Activated naive CD8-positive, alpha-beta T cell treated with anti-CD3 and anti-CD28 coated beads, Interleukin-2, amount 10 ng/mL, durations not matched to agents 7 days and 5 days (primary cell): Measurements from ENCODE around the gene WFDC11. TPM values are rescaled to one million over a fixed set of nuclear protein-coding genes. Genes with fewer than 3 reads are reported as not detected.
"Not testable (repeated sequence)": the region's sequence is repeated elsewhere in the genome, so short reads cannot be mapped to it uniquely, and the experiment has no call there.

Experiments used
- ATAC-seq: fragments of 150-1000 bp; cut with Tn5 transposase; one replicate; pipeline ENCODE4 v1.10.0; 2021; ENCODE audit warnings: low read depth, moderate library complexity
- POLR2A ChIA-PET: fragments of 350-600 bp; sonication (Branson Sonifier 250); formaldehyde crosslinking; loops from one replicate; lab custom pipeline; 2021; ENCODE audit warnings: antibody characterized with exemption; lab: Charles Lee
- DNase-seq: peaks from one replicate; pipeline ENCODE4 v3.0.0; 2021
- H3K27ac Mint-ChIP-seq: one replicate; pipeline ENCODE4 v1.8.0; 2022; ENCODE audit warnings: mild to moderate bottlenecking, mixed read lengths
- H3K27me3 Mint-ChIP-seq: one replicate; pipeline ENCODE4 v1.8.0; 2022; ENCODE audit warnings: mild to moderate bottlenecking, moderate library complexity, mixed read lengths
- H3K36me3 Mint-ChIP-seq: one replicate; pipeline ENCODE4 v1.8.0; 2021; ENCODE audit warnings: mild to moderate bottlenecking, mixed read lengths
- H3K4me1 Mint-ChIP-seq: one replicate; pipeline ENCODE4 v1.8.0; 2021; ENCODE audit warnings: mixed read lengths
- H3K4me3 Mint-ChIP-seq: one replicate; pipeline ENCODE4 v1.8.0; 2022; ENCODE audit warnings: mild to moderate bottlenecking, moderate library complexity, mixed read lengths
- H3K9me3 Mint-ChIP-seq: one replicate; pipeline ENCODE4 v1.8.0; 2021; ENCODE audit warnings: mixed read lengths
- total RNA-seq, 2 experiments: library from RNA; stranded (reverse); gene quantifications; one replicate each; pipeline ENCODE4 v1.2.3, GENCODE V29; 2021

WFDC11 gene
- total RNA-seq, 2 experiments from 2014 or later = not detected

DNA sequence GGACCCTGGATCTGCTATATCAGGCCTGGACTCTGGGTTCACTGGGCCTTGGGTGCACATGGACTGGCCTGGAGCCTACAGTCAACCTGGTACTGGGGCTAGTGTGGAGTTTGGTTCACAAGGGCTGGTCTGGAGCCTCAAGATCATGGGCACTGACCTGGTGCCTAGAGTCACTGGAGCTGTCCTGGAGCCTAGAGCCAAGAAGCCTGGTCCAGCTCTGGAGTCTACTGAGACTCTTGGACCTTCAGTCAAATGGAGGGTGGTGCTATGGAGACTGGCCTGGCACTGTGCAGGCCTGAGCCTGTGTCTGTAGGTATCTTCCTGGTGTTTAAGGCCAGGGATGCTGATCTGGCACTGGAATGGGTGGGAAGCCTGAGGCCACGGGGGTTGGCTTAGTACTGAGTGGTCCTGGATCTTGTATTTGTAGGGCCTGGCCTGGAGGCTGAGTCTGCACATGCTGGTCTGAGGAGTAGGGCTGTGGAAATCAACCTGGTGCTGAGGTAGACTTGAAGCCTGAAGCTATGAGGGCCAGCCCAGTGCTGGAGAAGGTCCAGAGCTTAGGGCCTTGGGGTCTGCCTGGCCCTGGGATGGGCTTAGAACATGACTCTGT lies 22.5 kb downstream of the WFDC11 start:
- H3K4me1 Mint-ChIP-seq = no peaks in the 10 kb centered on the region
- no peaks in the 10 kb centered on the region for H3K36me3 Mint-ChIP-seq
- no peak overlapping the region for H3K27ac Mint-ChIP-seq
- DNase-seq (no peak), ATAC-seq (no peak)
- POLR2A ChIA-PET = no interaction called here
- H3K27me3 Mint-ChIP-seq = peaks cover 10% of the 10 kb centered on the region
- H3K4me3 Mint-ChIP-seq = no peak overlapping the region
- no peaks in the 10 kb centered on the region for H3K9me3 Mint-ChIP-seq

DNA sequence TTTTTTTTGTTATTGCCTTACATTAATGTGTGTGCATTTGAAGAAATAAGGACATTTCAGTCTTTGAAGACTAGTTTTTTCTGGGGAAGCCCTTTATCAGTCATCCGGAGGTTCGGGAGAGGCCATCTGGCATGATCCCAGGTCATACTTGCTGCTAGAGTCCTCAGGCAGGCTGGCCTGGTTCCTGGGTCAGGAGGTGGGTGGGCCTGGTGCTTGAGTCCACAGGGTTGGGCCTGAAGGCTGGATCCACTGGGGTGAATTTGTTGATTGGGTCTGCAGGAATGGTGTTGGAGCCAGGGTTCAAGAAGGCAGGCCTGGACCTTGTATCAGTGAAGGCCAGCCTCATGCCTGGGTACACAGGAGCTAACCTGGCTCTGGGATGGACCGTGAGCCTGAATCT lies 23.2 kb downstream of the WFDC11 start:
- H3K4me1 Mint-ChIP-seq = no peaks in the 10 kb centered on the region
- no peak overlapping the region for H3K27ac Mint-ChIP-seq
- POLR2A ChIA-PET = no interaction called here
- ATAC-seq (no peak), DNase-seq (no peak)
- no peaks in the 10 kb centered on the region for H3K9me3 Mint-ChIP-seq
- no peaks in the 10 kb centered on the region for H3K36me3 Mint-ChIP-seq
- H3K4me3 Mint-ChIP-seq = no peak overlapping the region
- H3K27me3 Mint-ChIP-seq = peaks cover 11% of the 10 kb centered on the region

DNA sequence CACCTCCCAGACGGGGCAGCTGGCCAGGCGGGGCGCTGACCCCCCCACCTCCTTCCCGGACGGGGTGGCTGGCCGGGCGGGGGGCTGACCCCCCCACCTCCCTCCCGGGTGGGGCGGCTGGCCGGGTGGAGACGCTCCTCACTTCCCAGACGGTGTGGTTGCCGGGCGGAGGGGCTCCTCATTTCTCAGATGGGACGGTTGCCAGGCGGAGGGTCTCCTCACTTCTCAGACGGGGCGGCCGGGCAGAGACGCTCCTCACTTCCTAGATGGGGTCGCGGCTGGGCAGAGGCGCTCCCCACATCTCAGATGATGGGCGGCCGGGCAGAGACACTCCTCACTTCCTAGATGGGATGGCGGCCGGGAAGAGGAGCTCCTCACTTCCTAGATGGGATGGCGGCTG lies 24.2 kb downstream of the WFDC11 start:
- H3K4me3 Mint-ChIP-seq, ATAC-seq, H3K4me1 Mint-ChIP-seq, H3K27ac Mint-ChIP-seq, H3K27me3 Mint-ChIP-seq, POLR2A ChIA-PET, DNase-seq, H3K9me3 Mint-ChIP-seq, H3K36me3 Mint-ChIP-seq: not testable (repeated sequence)

DNA sequence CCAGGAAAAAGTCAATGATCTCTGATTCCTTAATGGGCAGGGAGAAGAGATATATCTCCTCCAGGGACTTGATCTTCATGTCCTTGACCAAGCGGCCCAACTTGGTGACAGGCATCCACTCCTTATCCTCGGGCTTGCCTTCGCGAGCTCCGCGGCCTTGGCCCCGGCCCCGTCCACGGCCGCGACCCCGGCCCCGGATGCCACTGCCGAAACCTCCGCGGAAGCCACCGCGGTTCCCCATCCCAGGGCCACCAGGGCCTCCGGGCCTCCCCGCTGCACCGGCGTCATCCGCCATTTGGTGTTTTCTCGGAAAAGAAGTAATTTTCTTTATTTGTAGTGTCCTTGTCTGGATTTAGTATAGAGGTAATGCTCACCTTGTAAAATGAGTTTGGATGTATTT lies 29.0 kb downstream of the WFDC11 start:
- POLR2A ChIA-PET, H3K36me3 Mint-ChIP-seq, H3K9me3 Mint-ChIP-seq, ATAC-seq, DNase-seq, H3K4me3 Mint-ChIP-seq, H3K27ac Mint-ChIP-seq, H3K4me1 Mint-ChIP-seq: not testable (repeated sequence)
- H3K27me3 Mint-ChIP-seq = peaks cover 12% of the 10 kb centered on the region

DNA sequence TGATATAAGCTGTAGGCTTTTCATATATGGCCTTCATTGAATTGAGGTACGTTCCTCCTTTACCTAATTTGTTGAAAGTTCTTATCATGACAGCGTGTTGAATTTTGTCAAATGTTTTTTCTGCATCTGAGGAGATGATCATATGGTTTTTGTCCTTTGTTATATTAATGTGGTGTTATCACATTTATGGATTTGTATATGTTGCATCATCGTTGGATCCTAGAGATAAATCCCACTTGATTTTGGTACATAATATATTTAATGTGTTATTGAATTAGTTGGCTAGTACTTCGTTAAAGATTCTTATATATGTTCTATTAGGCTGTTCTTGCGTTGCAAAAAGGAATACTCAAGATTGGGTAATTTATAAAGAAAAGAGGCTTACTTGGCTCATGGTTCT lies 30.4 kb downstream of the WFDC11 start:
- no peak for DNase-seq
- no peak for ATAC-seq
- Mint-ChIP-seq H3K9me3 (peaks cover 1% of the 10 kb centered on the region), H3K4me3 (no peak overlapping the region), H3K27me3 (peaks cover 13% of the 10 kb centered on the region), H3K27ac (no peak overlapping the region), H3K36me3 (no peaks in the 10 kb centered on the region), H3K4me1 (no peaks in the 10 kb centered on the region)
- POLR2A ChIA-PET = no interaction called here

DNA sequence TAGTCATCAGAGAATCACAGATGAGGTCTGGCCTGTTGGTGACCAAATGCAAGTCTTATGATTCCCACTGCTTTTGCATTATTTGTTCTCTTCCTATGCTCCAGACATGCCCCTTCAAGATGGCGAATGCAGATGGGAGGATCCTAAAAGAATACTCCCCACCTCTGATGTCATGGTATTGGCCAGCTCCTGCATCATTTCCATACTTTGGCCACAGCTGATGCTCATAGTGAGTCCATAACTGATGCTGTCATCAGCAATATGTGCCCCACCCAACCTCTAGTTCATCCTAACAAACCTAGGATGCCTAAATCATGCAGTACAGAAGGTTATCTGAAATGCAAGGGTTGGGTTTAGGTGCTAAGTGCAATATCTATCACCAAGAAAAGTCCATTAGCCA lies 33.5 kb downstream of the WFDC11 start:
- POLR2A ChIA-PET = no interaction called here
- no peaks in the 10 kb centered on the region for H3K36me3 Mint-ChIP-seq
- H3K9me3 Mint-ChIP-seq = peaks cover 4% of the 10 kb centered on the region
- no peak overlapping the region for H3K4me3 Mint-ChIP-seq
- H3K27ac Mint-ChIP-seq = no peak overlapping the region
- H3K27me3 Mint-ChIP-seq = peaks cover 9% of the 10 kb centered on the region
- no peak for DNase-seq
- no peaks in the 10 kb centered on the region for H3K4me1 Mint-ChIP-seq
- ATAC-seq = no peak

DNA sequence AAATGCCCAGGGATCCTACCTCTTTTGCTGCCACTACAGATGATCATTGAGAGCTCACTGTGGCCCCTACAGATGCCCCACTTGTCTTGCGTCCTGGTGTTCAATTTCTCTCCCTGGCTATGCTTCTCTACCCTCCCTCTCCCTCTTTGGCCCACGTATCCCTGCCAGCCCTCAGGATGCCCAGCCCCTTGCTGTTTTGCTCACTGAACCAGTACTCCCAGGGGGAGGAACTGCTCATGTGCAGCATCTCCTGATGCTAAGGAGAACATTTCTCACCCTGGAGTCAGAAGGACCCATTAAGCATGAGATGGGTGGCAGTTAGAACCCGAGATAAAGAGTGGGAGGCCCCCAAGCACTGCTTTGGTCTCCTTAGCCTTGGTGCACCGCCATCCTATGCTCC lies 38.9 kb downstream of the WFDC11 start, which contains the start of gene WFDC9:
Gene WFDC9 (minus strand): TSS at position 101 of the 400 bp plus-strand sequence. CDS start 21,103 bp downstream, outside the sequence.
- Mint-ChIP-seq H3K4me1 (peaks cover 1% of the 10 kb centered on the region), H3K36me3 (no peaks in the 10 kb centered on the region), H3K4me3 (no peak within 1 kb of the TSS), H3K9me3 (peaks cover 2% of the 10 kb centered on the region), H3K27me3 (peaks cover 13% of the 10 kb centered on the region), H3K27ac (no peak within 1 kb of the TSS)
- POLR2A ChIA-PET = no interaction called here
- ATAC-seq (no peak), DNase-seq (no peak)

DNA sequence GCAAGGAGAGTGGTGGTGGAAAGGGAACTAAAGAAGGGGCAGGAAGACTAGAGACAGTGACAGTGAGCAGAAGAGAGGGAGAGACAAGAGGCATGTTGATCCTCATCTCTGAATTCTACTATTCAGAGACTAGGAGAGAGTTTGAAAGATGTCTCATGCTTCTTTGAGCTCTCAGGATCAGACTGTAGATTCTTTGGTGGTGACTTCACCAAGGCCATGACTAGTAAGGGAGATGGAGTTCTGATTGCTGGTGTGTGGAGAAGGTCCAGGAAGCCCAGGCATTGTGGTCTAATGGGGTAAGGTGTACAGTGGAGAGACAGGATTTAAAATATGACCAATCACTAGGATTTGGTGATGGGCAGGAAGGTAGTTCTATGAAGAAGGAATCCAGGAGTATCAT lies 39.7 kb downstream of the WFDC11 start:
- POLR2A ChIA-PET = no interaction called here
- H3K4me1 Mint-ChIP-seq = peaks cover 1% of the 10 kb centered on the region
- peaks cover 11% of the 10 kb centered on the region for H3K27me3 Mint-ChIP-seq
- no peak overlapping the region for H3K27ac Mint-ChIP-seq
- no peak for DNase-seq
- peaks cover 2% of the 10 kb centered on the region for H3K9me3 Mint-ChIP-seq
- no peak for ATAC-seq
- no peaks in the 10 kb centered on the region for H3K36me3 Mint-ChIP-seq
- H3K4me3 Mint-ChIP-seq = no peak overlapping the region

DNA sequence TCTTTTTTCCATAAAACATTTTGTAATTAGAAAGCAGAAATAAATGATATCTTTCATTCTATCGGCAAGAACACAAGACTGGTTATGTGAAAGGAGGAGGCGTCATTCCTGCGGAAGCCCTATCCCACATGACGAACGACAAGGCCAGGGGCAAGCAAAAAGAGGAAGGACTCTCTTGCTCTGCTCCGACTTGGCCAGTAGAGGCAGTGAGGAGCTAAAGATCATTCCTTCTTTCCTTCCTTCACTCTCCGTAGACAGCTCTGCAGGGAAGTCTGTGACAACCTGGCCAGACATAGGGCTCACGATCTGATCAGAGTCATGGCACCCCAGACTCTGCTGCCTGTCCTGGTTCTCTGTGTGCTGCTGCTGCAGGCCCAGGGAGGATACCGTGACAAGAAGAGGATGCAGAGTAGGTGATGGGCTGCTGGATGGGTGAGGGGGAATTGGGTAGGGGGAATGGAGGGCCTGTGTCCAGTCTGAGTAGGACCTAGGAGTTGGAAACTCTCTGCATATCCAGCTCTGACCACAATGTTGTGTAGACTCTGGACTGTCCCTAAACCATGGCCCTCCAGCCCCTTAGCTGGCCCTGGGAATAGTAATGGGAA lies 40.4 kb downstream of the WFDC11 start, which contains the start of gene WFDC10A:
Gene WFDC10A (plus strand): TSS at position 244 of the 605 bp plus-strand sequence. CDS start 75 bp downstream, at position 319.
- H3K27ac Mint-ChIP-seq = no peak within 1 kb of the TSS
- H3K36me3 Mint-ChIP-seq = no peaks in the 10 kb centered on the region

DNA sequence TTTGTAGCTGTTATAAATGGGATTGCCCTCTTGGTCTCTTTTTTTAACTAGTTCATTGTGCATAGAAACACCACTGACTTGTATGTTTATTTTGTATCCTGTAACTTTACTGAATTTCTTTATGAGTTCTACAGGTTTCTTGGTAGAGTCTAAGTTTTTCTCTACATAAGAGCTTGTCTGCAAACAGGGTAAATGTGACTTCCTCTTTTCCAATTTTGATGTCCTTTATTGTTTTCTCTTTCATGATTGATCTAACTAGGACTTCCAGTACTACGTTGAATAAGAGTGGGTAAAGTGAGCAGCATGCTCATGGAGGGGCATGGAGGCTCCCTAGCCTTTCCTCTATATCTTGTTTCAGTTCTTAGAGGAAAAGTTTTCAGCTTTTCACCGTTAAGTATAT lies 43.5 kb downstream of the WFDC11 start:
- no peaks in the 10 kb centered on the region for H3K9me3 Mint-ChIP-seq
- H3K36me3 Mint-ChIP-seq = no peaks in the 10 kb centered on the region
- POLR2A ChIA-PET = no interaction called here
- no peak for ATAC-seq
- H3K27me3 Mint-ChIP-seq = peaks cover 19% of the 10 kb centered on the region
- DNase-seq = no peak
- no peak overlapping the region for H3K27ac Mint-ChIP-seq
- no peak overlapping the region for H3K4me3 Mint-ChIP-seq
- peaks cover 1% of the 10 kb centered on the region for H3K4me1 Mint-ChIP-seq

More for the DNA sequence above, 40.4 kb downstream of the WFDC11 start, which contains the start of gene WFDC10A:
- no peak for ATAC-seq
- POLR2A ChIA-PET = no interaction called here
- peaks cover 14% of the 10 kb centered on the region for H3K27me3 Mint-ChIP-seq
- no peak for DNase-seq
- H3K9me3 Mint-ChIP-seq = peaks cover 2% of the 10 kb centered on the region
- no peak within 1 kb of the TSS for H3K4me3 Mint-ChIP-seq
- peaks cover 1% of the 10 kb centered on the region for H3K4me1 Mint-ChIP-seq

DNA sequence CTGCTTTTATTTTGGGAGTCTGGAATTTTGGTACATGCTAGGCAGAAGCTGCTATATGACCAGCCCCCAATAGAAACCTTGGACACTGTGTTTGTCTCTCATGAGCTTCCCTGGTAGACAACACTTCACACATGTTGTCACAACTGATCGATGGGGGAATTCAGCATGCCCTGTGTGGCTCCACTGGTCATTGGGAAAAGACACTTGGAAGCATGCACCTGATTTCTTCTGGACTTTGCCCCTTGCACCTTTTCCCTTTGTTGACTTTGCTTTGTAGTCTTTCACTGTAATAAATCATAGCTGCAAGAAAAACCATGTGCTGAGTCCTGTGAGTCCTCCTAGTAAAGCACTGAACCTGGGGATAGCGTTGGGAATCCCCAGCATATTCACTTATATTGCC lies 48.4 kb downstream of the WFDC11 start:
- peaks cover 2% of the 10 kb centered on the region for H3K9me3 Mint-ChIP-seq
- no peaks in the 10 kb centered on the region for H3K4me1 Mint-ChIP-seq
- no peak for DNase-seq
- ATAC-seq = no peak
- POLR2A ChIA-PET = no interaction called here
- H3K27me3 Mint-ChIP-seq = peaks cover 15% of the 10 kb centered on the region
- H3K36me3 Mint-ChIP-seq = no peaks in the 10 kb centered on the region
- H3K4me3 Mint-ChIP-seq = no peak overlapping the region
- H3K27ac Mint-ChIP-seq = no peak overlapping the region

DNA sequence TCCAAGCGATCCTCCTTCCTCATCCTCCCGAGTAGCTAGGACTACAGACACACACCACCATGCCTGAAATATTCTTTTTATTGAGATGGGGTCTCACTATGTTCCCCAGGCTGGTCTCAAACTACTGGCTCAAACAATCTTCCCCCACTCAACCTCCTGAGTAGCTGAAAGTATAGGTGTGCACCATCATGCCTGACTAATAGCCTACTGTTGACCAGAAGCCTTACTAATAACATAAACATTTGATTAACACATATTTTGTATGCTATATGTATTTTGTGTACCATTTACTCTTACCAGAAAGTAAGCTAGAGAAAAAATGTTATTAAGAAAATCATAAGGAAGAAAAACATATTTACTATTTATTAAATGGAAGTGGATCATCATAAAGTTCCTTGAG lies 52.4 kb downstream of the WFDC11 start:
- H3K36me3 Mint-ChIP-seq = no peaks in the 10 kb centered on the region
- no peak overlapping the region for H3K4me3 Mint-ChIP-seq
- no peaks in the 10 kb centered on the region for H3K4me1 Mint-ChIP-seq
- DNase-seq (no peak), ATAC-seq (no peak)
- peaks cover 19% of the 10 kb centered on the region for H3K27me3 Mint-ChIP-seq
- peaks cover 2% of the 10 kb centered on the region for H3K9me3 Mint-ChIP-seq
- POLR2A ChIA-PET = no interaction called here
- H3K27ac Mint-ChIP-seq = no peak overlapping the region

DNA sequence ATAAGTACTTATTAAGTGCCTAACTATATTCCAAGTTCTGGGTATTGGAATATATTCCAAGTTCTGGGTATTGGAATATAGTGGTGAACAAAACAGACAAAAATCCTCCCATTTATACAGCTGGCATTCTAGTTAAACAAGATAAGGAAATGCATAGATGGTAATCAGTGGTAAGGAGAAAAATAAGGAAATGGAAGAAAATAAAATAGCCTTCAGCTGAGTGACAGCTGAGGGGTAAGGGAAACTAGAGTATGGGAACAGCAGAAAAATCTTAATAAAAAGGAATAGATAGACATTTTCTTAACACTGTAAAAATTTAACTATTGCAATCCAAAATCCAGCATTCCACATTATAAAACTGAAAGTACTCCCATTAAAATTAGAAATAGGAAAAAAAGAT lies 57.7 kb downstream of the WFDC11 start:
- no peaks in the 10 kb centered on the region for H3K36me3 Mint-ChIP-seq
- peaks cover 5% of the 10 kb centered on the region for H3K9me3 Mint-ChIP-seq
- ATAC-seq (no peak), DNase-seq (no peak)
- H3K4me1 Mint-ChIP-seq = no peaks in the 10 kb centered on the region
- no peak overlapping the region for H3K4me3 Mint-ChIP-seq
- POLR2A ChIA-PET = no interaction called here
- peaks cover 10% of the 10 kb centered on the region for H3K27me3 Mint-ChIP-seq
- no peak overlapping the region for H3K27ac Mint-ChIP-seq

DNA sequence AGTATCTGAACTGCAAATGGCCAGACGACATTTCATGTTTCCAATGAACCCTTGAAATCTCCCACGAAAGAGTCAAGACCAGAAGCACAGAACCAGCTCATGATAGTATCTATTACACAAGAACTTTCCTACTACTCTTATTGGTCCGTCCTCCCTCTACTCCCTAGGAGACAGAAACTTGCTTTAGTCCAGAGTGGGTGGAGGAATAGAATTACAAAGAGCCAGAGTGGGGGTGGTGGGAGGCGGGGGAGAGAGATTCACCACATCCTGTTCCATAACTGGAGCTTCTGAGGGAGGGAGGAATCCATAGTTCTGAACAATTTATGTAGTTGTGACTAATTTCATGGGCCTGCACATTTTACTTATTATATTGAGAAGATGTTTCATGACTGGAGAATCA lies 59.0 kb downstream of the WFDC11 start:
- POLR2A ChIA-PET = no interaction called here
- Mint-ChIP-seq H3K36me3 (no peaks in the 10 kb centered on the region), H3K4me1 (no peaks in the 10 kb centered on the region), H3K4me3 (no peak overlapping the region), H3K27ac (no peak overlapping the region), H3K27me3 (peaks cover 11% of the 10 kb centered on the region), H3K9me3 (peaks cover 10% of the 10 kb centered on the region)
- ATAC-seq = no peak
- DNase-seq = no peak
